ENCODE data around the gene TMPRSS11A.

The TMPRSS11A gene

DNA sequence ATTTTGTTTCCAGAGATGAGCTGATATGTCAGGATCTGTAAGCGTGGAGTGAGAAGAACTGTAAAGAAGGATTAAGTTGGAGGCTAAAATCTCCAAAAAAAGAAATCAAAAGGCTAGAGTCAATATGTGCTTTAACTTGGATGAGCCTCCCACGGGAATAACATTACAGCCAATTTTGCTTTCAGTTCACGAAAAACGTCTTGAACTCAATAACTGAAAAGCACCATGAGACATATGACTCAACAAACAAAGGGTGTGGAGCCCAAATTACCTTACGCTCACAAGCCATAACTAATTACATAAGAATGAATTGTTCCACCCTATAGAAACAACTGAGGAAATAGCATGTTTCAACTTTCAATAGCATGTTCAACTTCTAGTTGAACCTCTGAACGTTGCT lies 101.8 kb downstream of the TMPRSS11A start:
- TF ChIP-seq, protein P1, sequence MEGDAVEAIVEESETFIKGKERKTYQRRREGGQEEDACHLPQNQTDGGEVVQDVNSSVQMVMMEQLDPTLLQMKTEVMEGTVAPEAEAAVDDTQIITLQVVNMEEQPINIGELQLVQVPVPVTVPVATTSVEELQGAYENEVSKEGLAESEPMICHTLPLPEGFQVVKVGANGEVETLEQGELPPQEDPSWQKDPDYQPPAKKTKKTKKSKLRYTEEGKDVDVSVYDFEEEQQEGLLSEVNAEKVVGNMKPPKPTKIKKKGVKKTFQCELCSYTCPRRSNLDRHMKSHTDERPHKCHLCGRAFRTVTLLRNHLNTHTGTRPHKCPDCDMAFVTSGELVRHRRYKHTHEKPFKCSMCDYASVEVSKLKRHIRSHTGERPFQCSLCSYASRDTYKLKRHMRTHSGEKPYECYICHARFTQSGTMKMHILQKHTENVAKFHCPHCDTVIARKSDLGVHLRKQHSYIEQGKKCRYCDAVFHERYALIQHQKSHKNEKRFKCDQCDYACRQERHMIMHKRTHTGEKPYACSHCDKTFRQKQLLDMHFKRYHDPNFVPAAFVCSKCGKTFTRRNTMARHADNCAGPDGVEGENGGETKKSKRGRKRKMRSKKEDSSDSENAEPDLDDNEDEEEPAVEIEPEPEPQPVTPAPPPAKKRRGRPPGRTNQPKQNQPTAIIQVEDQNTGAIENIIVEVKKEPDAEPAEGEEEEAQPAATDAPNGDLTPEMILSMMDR (IDR thresholded peaks at IDR 0.05; ENCODE audit: control extremely low read depth, extremely low read depth, low read depth, missing control alignments), result no peak
- POLR2A ChIA-PET, result no interaction called here
- CTCF ChIA-PET, result interaction anchor here (2.0 kb wide), 1 partner anchor 9 kb away, joined by 6 read pairs; no protein-coding TSS in a partner anchor
- DNase-seq (ENCODE audit: extremely low spot score), result no peak
